SK-N-SH (cell line): ENCODE results near the gene CAPN10. TPM values are rescaled to one million over a fixed set of nuclear protein-coding genes. Genes with fewer than 3 reads are reported as not detected.

Source experiments
- CTCF ChIA-PET: fragments of 300-600, 350-600 bp; formaldehyde crosslinking; extraction: SDS; loops from one replicate; lab custom pipeline; 2021; lab: Yijun Ruan, JAX
- POLR2A ChIA-PET: fragments of 350-600 bp; sonication (Branson Sonifier 250); formaldehyde crosslinking; extraction: SDS; loops from one replicate; lab custom pipeline; 2020; ENCODE audit warnings: antibody characterized with exemption, inconsistent platforms; lab: Yijun Ruan, JAX
- DNase-seq: peaks from one replicate; pipeline ENCODE4 v3.0.0; 2012
- H2AFZ ChIP-seq: fragments of 200-600 bp; sonication (generic); 2 replicates; pipeline ENCODE4 v1.8.1; 2016; ENCODE audit warnings: antibody characterized with exemption, mild to moderate bottlenecking, low read depth
- H3F3A ChIP-seq: fragments of 200-600 bp; sonication (generic); replicated peaks from 2 replicates; pipeline ENCODE3; 2016; ENCODE audit warnings: antibody characterized with exemption, mild to moderate bottlenecking; ENCODE audit not compliant: insufficient read depth
- H3K27ac ChIP-seq, 2 experiments: fragments of 200-500 bp in 1 of 2; fragments of 200-600 bp in 1 of 2; sonication (Bioruptor generic) in 1 of 2; sonication (generic), shearing (Covaris generic) in 1 of 2; 2 replicates each; pipeline versions ENCODE4 v1.5.1 to v1.6.1; 2014 to 2016; ENCODE audit warnings: low read depth in 2 of 2, inconsistent platforms in 1 of 2, low read length in 1 of 2, mild to moderate bottlenecking in 1 of 2, mixed read lengths in 1 of 2
- H3K27me3 ChIP-seq: fragments of 200-600 bp; sonication (generic), shearing (Covaris generic); 2 replicates; pipeline ENCODE4 v1.6.1; 2016; ENCODE audit warnings: mixed run types; ENCODE audit not compliant: insufficient read depth
- H3K36me3 ChIP-seq, 2 experiments: fragments of 200-500 bp in 1 of 2; fragments of 200-600 bp in 1 of 2; sonication (Bioruptor generic) in 1 of 2; sonication (generic) in 1 of 2; replicated peaks in 1 of 2; 2 replicates each; pipeline versions ENCODE3 to v1.5.1; 2014 to 2016; ENCODE audit warnings: low read length in 1 of 2, mild to moderate bottlenecking in 1 of 2; ENCODE audit not compliant: insufficient read depth in 2 of 2, control insufficient read depth in 1 of 2
- H3K4me1 ChIP-seq, 2 experiments: fragments of 200-500 bp in 1 of 2; fragments of 200-600 bp in 1 of 2; sonication (Bioruptor generic) in 1 of 2; sonication (generic), shearing (Covaris generic) in 1 of 2; 2 replicates each; pipeline versions ENCODE4 v1.5.1 to v1.6.1; 2014 to 2016; ENCODE audit warnings: low read depth in 1 of 2, low read length in 1 of 2, mixed run types in 1 of 2; ENCODE audit not compliant: insufficient read depth in 2 of 2, control insufficient read depth in 1 of 2
- H3K4me2 ChIP-seq: fragments of 200-600 bp; sonication (generic), shearing (Covaris generic); 2 replicates; pipeline ENCODE4 v1.6.1; 2017; ENCODE audit warnings: mixed run types
- H3K4me3 ChIP-seq, 2 experiments: fragments of 200-500 bp in 1 of 2; fragments of 200-600 bp in 1 of 2; sonication (Bioruptor generic) in 1 of 2; sonication (generic), shearing (Covaris generic) in 1 of 2; 2 replicates each; pipeline versions ENCODE4 v1.5.1 to v1.8.1; 2014 to 2016; ENCODE audit warnings: low read depth in 2 of 2, inconsistent platforms in 1 of 2, low read length in 1 of 2, mild to moderate bottlenecking in 1 of 2, mixed read lengths in 1 of 2, moderate library complexity in 1 of 2
- H3K79me2 ChIP-seq: fragments of 200-600 bp; sonication (generic); 2 replicates; pipeline ENCODE4 v1.8.1; 2017; ENCODE audit warnings: mild to moderate bottlenecking; ENCODE audit not compliant: insufficient read depth
- H3K9ac ChIP-seq: fragments of 200-600 bp; sonication (generic); 2 replicates; pipeline ENCODE4 v1.6.1; 2017; ENCODE audit warnings: mixed run types
- H3K9me2 ChIP-seq: fragments of 200-600 bp; sonication (generic); 2 replicates; pipeline ENCODE4 v1.6.1; 2017; ENCODE audit warnings: mixed run types
- H3K9me3 ChIP-seq: fragments of 200-600 bp; sonication (generic); 2 replicates; pipeline ENCODE4 v1.6.1; 2017; ENCODE audit warnings: mixed run types, mild to moderate bottlenecking, moderate library complexity
- H4K20me1 ChIP-seq: fragments of 200-600 bp; sonication (generic); 2 replicates; pipeline ENCODE4 v1.6.1; 2017; ENCODE audit warnings: mild to moderate bottlenecking, mixed run types; ENCODE audit not compliant: insufficient read depth
- CHD2 ChIP-seq: fragments of 150-350 bp; IDR thresholded peaks from 2 replicates; pipeline ENCODE4 v1.6.1; 2018; ENCODE audit warnings: low read length; ENCODE audit not compliant: partially characterized antibody
- CTCF ChIP-seq: fragments of 200-600 bp; sonication (generic); IDR thresholded peaks from 2 replicates; pipeline ENCODE4 v1.6.1; 2017; ENCODE audit warnings: antibody characterized with exemption, mild to moderate bottlenecking, moderate library complexity
- ELF1 ChIP-seq: IDR thresholded peaks from 2 replicates; pipeline ENCODE4 v1.4.0; 2012
- FOXJ3 ChIP-seq: sonication (generic); formaldehyde crosslinking; IDR thresholded peaks from 2 replicates; pipeline ENCODE4 v1.5.1; 2020; ENCODE audit warnings: mild to moderate bottlenecking, missing genetic modification reagents
- GABPA ChIP-seq: IDR thresholded peaks from 2 replicates; pipeline ENCODE4 v1.4.0; 2012; ENCODE audit warnings: low read depth, mild to moderate bottlenecking
- MXI1 ChIP-seq: IDR thresholded peaks from 2 replicates; pipeline ENCODE4 v1.6.1; 2012; ENCODE audit warnings: mild to moderate bottlenecking, low read depth, low read length, improper control_type of control experiment
- REST ChIP-seq: IDR thresholded peaks from 2 replicates; pipeline ENCODE4 v1.6.1; 2012; ENCODE audit warnings: mild to moderate bottlenecking, low read depth, low read length, moderate library complexity
- SMC3 ChIP-seq: IDR thresholded peaks from 2 replicates; pipeline ENCODE4 v1.6.1; 2012; ENCODE audit warnings: low read depth, low read length, improper control_type of control experiment
- TAF1 ChIP-seq: IDR thresholded peaks from 2 replicates; pipeline ENCODE4 v1.6.1; 2012; ENCODE audit warnings: low read depth, mild to moderate bottlenecking, low read length, moderate library complexity, borderline replicate concordance
- TCF12 ChIP-seq: IDR thresholded peaks from 2 replicates; pipeline ENCODE4 v1.4.0; 2012
- TEAD4 ChIP-seq: IDR thresholded peaks from 2 replicates; pipeline ENCODE4 v1.4.0; 2012; ENCODE audit warnings: mild to moderate bottlenecking, borderline replicate concordance; ENCODE audit not compliant: insufficient read depth
- WGBS: methylation state at CpG from one replicate; pipeline ENCODE4 v1.1.6; 2017; ENCODE audit warnings: low lambda C conversion rate; 5-methylcytosine and 5-hydroxymethylcytosine counted together
- polyA plus RNA-seq, 3 experiments: library from polyadenylated mRNA; depleted of rRNA; stranded (reverse); fragments of >200 nt; gene quantifications; 2 replicates each; pipeline ENCODE4 v1.2.3, GENCODE V29; 2012
- TF ChIP-seq, protein P1 (sequence below): IDR thresholded peaks from 2 replicates; pipeline ENCODE4; 2012
- TF ChIP-seq, protein P2 (sequence below): IDR thresholded peaks from 2 replicates; pipeline ENCODE4 v1.4.0; 2012; ENCODE audit warnings: low read depth, borderline replicate concordance
- TF ChIP-seq, protein P3 (sequence below): IDR thresholded peaks from 2 replicates; pipeline ENCODE4 v1.4.0; 2012; ENCODE audit warnings: low read depth, borderline replicate concordance
- TF ChIP-seq, protein P4 (sequence below): fragments of 150-350 bp; IDR thresholded peaks from 2 replicates; pipeline ENCODE4 v1.6.1; 2017; ENCODE audit warnings: antibody characterized with exemption, low read length, low read depth, borderline replicate concordance

CAPN10 gene
- polyA plus RNA-seq, 1 of the 3 experiments (the other 2 are of a cell fraction) = 24.0 TPM

GRCh38 chr2:240644859-240645301 is 58.3 kb downstream of the CAPN10 start:
- ChIA-PET CTCF (no interaction called here), POLR2A (no interaction called here)
- Histone ChIP-seq H3K9ac (no peak overlapping the region), H3K4me3 (no peak overlapping the region), H3K9me3 (no peaks in the 10 kb centered on the region), H3K27me3 (no peaks in the 10 kb centered on the region; the same call in 1 of the 2 replicates), H3K4me2 (no peak overlapping the region), H3K79me2 (no peaks in the 10 kb centered on the region), H3K9me2 (no peaks in the 10 kb centered on the region), H4K20me1 (no peaks in the 10 kb centered on the region), H3K27ac (no peak overlapping the region), H3K36me3 (no peaks in the 10 kb centered on the region), H3F3A (no peaks in the 10 kb centered on the region), H3K4me1 (no peaks in the 10 kb centered on the region; a peak in 1 of 4 replicates), H2AFZ (no peak overlapping the region)
- no peak for TF ChIP-seq FOXJ3
- no peak for TF ChIP-seq TEAD4
- TF ChIP-seq, protein P1, sequence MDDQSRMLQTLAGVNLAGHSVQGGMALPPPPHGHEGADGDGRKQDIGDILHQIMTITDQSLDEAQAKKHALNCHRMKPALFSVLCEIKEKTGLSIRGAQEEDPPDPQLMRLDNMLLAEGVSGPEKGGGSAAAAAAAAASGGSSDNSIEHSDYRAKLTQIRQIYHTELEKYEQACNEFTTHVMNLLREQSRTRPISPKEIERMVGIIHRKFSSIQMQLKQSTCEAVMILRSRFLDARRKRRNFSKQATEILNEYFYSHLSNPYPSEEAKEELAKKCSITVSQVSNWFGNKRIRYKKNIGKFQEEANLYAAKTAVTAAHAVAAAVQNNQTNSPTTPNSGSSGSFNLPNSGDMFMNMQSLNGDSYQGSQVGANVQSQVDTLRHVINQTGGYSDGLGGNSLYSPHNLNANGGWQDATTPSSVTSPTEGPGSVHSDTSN = no peak
- no peak for TF ChIP-seq TCF12
- TF ChIP-seq SMC3 = no peak
- TF ChIP-seq, protein P2, sequence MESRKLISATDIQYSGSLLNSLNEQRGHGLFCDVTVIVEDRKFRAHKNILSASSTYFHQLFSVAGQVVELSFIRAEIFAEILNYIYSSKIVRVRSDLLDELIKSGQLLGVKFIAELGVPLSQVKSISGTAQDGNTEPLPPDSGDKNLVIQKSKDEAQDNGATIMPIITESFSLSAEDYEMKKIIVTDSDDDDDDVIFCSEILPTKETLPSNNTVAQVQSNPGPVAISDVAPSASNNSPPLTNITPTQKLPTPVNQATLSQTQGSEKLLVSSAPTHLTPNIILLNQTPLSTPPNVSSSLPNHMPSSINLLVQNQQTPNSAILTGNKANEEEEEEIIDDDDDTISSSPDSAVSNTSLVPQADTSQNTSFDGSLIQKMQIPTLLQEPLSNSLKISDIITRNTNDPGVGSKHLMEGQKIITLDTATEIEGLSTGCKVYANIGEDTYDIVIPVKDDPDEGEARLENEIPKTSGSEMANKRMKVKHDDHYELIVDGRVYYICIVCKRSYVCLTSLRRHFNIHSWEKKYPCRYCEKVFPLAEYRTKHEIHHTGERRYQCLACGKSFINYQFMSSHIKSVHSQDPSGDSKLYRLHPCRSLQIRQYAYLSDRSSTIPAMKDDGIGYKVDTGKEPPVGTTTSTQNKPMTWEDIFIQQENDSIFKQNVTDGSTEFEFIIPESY = no peak
- TF ChIP-seq CTCF = no peak
- no peak for TF ChIP-seq CHD2
- TF ChIP-seq ELF1 = no peak
- no peak for TF ChIP-seq TAF1
- TF ChIP-seq GABPA = no peak
- TF ChIP-seq MXI1 = no peak
- TF ChIP-seq, protein P3, sequence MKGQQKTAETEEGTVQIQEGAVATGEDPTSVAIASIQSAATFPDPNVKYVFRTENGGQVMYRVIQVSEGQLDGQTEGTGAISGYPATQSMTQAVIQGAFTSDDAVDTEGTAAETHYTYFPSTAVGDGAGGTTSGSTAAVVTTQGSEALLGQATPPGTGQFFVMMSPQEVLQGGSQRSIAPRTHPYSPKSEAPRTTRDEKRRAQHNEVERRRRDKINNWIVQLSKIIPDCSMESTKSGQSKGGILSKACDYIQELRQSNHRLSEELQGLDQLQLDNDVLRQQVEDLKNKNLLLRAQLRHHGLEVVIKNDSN = no peak
- no peak for TF ChIP-seq REST
- TF ChIP-seq, protein P4, sequence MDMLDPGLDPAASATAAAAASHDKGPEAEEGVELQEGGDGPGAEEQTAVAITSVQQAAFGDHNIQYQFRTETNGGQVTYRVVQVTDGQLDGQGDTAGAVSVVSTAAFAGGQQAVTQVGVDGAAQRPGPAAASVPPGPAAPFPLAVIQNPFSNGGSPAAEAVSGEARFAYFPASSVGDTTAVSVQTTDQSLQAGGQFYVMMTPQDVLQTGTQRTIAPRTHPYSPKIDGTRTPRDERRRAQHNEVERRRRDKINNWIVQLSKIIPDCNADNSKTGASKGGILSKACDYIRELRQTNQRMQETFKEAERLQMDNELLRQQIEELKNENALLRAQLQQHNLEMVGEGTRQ = no peak
- WGBS = 14% methylated on average over 3 of the region's 8 CpGs
- peak; percentile 34 for DNase-seq
